Adrenal gland (tissue), 5 donors: ENCODE results near the gene MAPK10.

Source experiments
- POLR2A ChIP-seq, 2 donors: fragments of 450-650 bp; IDR thresholded peaks; one replicate each; pipeline ENCODE4 v1.6.1; 2017; ENCODE audit warnings: antibody characterized with exemption in 2 of 2, mild to moderate bottlenecking in 2 of 2, moderate library complexity in 1 of 2
- TF ChIP-seq, protein P1 (sequence below), 6 experiments: fragments of 450-650 bp in 4 of 6; fragments of 200-600 bp in 2 of 6; sonication (generic) in 1 of 6; IDR thresholded peaks; 1 replicate in 5 of 6; 2 replicates in 1 of 6; pipeline versions ENCODE4 v1.5.1 to v1.8.0; 2016 to 2021; ENCODE audit warnings: antibody characterized with exemption in 6 of 6, mild to moderate bottlenecking in 2 of 6, moderate library complexity in 1 of 6
- donor health status: DM: no; HTN: no; CAD: no.

DNA sequence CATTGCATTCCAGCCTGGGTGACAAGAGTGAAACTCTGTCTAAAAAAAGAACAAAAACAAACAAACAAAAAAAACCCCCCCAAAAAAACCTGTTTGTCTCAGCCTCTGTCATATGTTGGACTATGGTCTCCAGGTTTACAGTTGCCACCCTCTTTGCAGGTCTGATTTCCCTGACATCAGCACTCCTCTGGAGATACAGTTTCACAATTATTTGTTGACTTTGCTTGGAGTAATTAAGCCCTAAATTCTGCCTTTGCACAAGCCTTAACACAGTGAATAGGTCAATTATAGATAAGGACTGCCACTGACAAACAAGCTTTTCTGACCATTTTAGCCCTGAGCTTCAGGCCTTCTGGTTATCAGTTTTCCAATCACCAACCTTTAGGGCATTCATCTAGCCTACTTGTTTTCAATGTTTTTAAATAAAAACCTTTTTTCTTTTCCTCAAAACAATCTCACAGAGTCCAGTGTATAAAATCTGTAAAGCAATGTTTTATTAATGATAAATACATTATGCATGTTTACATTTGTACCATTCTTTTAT is 20.4 kb upstream of the MAPK10 start:
- TF ChIP-seq, protein P1, sequence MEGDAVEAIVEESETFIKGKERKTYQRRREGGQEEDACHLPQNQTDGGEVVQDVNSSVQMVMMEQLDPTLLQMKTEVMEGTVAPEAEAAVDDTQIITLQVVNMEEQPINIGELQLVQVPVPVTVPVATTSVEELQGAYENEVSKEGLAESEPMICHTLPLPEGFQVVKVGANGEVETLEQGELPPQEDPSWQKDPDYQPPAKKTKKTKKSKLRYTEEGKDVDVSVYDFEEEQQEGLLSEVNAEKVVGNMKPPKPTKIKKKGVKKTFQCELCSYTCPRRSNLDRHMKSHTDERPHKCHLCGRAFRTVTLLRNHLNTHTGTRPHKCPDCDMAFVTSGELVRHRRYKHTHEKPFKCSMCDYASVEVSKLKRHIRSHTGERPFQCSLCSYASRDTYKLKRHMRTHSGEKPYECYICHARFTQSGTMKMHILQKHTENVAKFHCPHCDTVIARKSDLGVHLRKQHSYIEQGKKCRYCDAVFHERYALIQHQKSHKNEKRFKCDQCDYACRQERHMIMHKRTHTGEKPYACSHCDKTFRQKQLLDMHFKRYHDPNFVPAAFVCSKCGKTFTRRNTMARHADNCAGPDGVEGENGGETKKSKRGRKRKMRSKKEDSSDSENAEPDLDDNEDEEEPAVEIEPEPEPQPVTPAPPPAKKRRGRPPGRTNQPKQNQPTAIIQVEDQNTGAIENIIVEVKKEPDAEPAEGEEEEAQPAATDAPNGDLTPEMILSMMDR (IDR thresholded peaks at IDR 0.05) = no peak
- no peak for TF ChIP-seq POLR2A (IDR thresholded peaks at IDR 0.05)
